HCT116 (cell line): Measurements from ENCODE around the gene CREB3L4.

Experiments
- ATF3 ChIP-seq: IDR thresholded peaks from 2 replicates; pipeline ENCODE4 v1.6.1; 2012
- EZH2 ChIP-seq: fragments of 200-600 bp; sonication (generic); IDR thresholded peaks from 2 replicates; pipeline ENCODE4 v1.6.1; 2017; ENCODE audit warnings: antibody characterized with exemption, mixed run types
- MAX ChIP-seq: IDR thresholded peaks from 2 replicates; pipeline ENCODE4 v1.6.1; 2012
- POLR2A ChIP-seq: IDR thresholded peaks from 2 replicates; pipeline ENCODE4 v1.7.0; 2011; ENCODE audit warnings: borderline replicate concordance; ENCODE audit not compliant: insufficient read depth, insufficient read length; ENCODE audit errors: extremely low read depth
- POLR2AphosphoS5 ChIP-seq: IDR thresholded peaks from 2 replicates; pipeline ENCODE4 v1.6.1; 2011; ENCODE audit warnings: mild to moderate bottlenecking, low read depth, low read length, moderate library complexity
- YY1 ChIP-seq: IDR thresholded peaks from 2 replicates; pipeline ENCODE4 v1.6.1; 2011; ENCODE audit warnings: low read length, low read depth, moderate library complexity, mild to moderate bottlenecking; ENCODE audit not compliant: insufficient replicate concordance; ENCODE audit errors: extremely low read depth
- TF ChIP-seq, protein P1 (sequence below), 3 experiments: fragments of 200-600 bp in 1 of 3; sonication (generic) in 1 of 3; IDR thresholded peaks in 2 of 3; conservative IDR thresholded peaks in 1 of 3; 2 replicates each; pipeline ENCODE4 v1.5.1; 2012 to 2017; ENCODE audit warnings: low read depth in 2 of 3, low read length in 2 of 3, antibody characterized with exemption in 1 of 3, borderline replicate concordance in 1 of 3, control low read depth in 1 of 3, mild to moderate bottlenecking in 1 of 3, mixed read lengths in 1 of 3, mixed run types in 1 of 3, moderate library complexity in 1 of 3; ENCODE audit not compliant: insufficient read depth in 1 of 3

GRCh38 chr1:153976819-153977249 lies 9.1 kb downstream of the CREB3L4 start:
- TF ChIP-seq, protein P1, sequence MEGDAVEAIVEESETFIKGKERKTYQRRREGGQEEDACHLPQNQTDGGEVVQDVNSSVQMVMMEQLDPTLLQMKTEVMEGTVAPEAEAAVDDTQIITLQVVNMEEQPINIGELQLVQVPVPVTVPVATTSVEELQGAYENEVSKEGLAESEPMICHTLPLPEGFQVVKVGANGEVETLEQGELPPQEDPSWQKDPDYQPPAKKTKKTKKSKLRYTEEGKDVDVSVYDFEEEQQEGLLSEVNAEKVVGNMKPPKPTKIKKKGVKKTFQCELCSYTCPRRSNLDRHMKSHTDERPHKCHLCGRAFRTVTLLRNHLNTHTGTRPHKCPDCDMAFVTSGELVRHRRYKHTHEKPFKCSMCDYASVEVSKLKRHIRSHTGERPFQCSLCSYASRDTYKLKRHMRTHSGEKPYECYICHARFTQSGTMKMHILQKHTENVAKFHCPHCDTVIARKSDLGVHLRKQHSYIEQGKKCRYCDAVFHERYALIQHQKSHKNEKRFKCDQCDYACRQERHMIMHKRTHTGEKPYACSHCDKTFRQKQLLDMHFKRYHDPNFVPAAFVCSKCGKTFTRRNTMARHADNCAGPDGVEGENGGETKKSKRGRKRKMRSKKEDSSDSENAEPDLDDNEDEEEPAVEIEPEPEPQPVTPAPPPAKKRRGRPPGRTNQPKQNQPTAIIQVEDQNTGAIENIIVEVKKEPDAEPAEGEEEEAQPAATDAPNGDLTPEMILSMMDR (IDR thresholded peaks at IDR 0.05 in 2 of 3, conservative IDR thresholded peaks at IDR 0.05 in 1 of 3; ENCODE audit: borderline replicate concordance in 1 of 3, insufficient read depth in 1 of 3, low read depth in 2 of 3, low read length in 2 of 3) = no peak
- TF ChIP-seq POLR2AphosphoS5 (no peak), MAX (no peak), ATF3 (no peak), POLR2A (no peak), EZH2 (no peak), YY1 (no peak)
